GM12878 (cell line): ENCODE results near the gene MAF. TPM values are rescaled to one million over a fixed set of nuclear protein-coding genes. Genes with fewer than 3 reads are reported as not detected.

Experiments
- ATAC-seq: fragments of 200-7000 bp; cut with Tn5 transposase; 3 replicates; pipeline ENCODE4 v1.9.1; 2020; ENCODE audit warnings: mild to moderate bottlenecking, moderate library complexity
- BruUV-seq: library from RNA; stranded (reverse); fragments of 400-500 nt; replicated peaks from 2 replicates; lab custom pipeline; 2021; lab: Mats Ljungman, UMichigan
- CTCF ChIA-PET: fragments of 300-600 bp; sonication (Branson Sonifier 250); formaldehyde crosslinking; extraction: SDS; loops from one replicate; lab custom pipeline; 2021; ENCODE audit warnings: inconsistent platforms; lab: Yijun Ruan, JAX
- POLR2A ChIA-PET: fragments of 350-600 bp; formaldehyde crosslinking; extraction: SDS; loops from one replicate; lab custom pipeline; 2021; ENCODE audit warnings: inconsistent platforms; lab: Charles Lee
- RAD21 ChIA-PET: fragments of 300-600 bp; sonication (Branson Sonifier 250); formaldehyde crosslinking; loops from one replicate; lab custom pipeline; 2023; ENCODE audit warnings: antibody characterized with exemption; ENCODE audit not compliant: unreplicated experiment; lab: Charles Lee
- SMC1A ChIA-PET: fragments of 300-600 bp; sonication (Branson Sonifier 250); formaldehyde crosslinking; loops from one replicate; lab custom pipeline; 2023; ENCODE audit not compliant: unreplicated experiment, uncharacterized antibody; lab: Charles Lee
- DNase-seq: peaks from one replicate; pipeline ENCODE4 v3.0.0-alpha.2; 2011; ENCODE audit warnings: low read depth, low spot score
- FAIRE-seq: peaks from 3 replicates; lab custom pipeline; 2011; peaks lifted over from hg19 to GRCh38; lab: Jason Lieb, UNC
- H2AFZ ChIP-seq: 2 replicates; pipeline ENCODE4 v1.6.0; 2011; ENCODE audit warnings: low read depth, low read length, control low read depth; ENCODE audit not compliant: control insufficient read depth
- H3K27ac ChIP-seq: 2 replicates; pipeline ENCODE4 v1.5.1; 2011; ENCODE audit warnings: control low read depth; ENCODE audit not compliant: control insufficient read depth, insufficient read depth
- H3K27me3 ChIP-seq, 2 experiments: replicated peaks in 1 of 2; 2 replicates each; pipeline versions ENCODE4 v1.6.0 to v1.6.1; 2011; ENCODE audit warnings: low read length in 1 of 2; ENCODE audit not compliant: control insufficient read depth in 2 of 2, insufficient read depth in 2 of 2
- H3K36me3 ChIP-seq, 2 experiments: 2 replicates each; pipeline ENCODE4 v1.5.1; 2011; ENCODE audit warnings: low read length in 1 of 2; ENCODE audit not compliant: control insufficient read depth in 2 of 2, insufficient read depth in 2 of 2
- H3K4me1 ChIP-seq: 2 replicates; pipeline ENCODE4 v1.6.1; 2011; ENCODE audit warnings: mild to moderate bottlenecking, low read length, moderate library complexity, mixed read lengths; ENCODE audit not compliant: control insufficient read depth, insufficient read depth
- H3K4me2 ChIP-seq: 2 replicates; pipeline ENCODE4 v1.6.0; 2011; ENCODE audit warnings: control low read depth; ENCODE audit not compliant: control insufficient read depth, insufficient read depth
- H3K4me3 ChIP-seq: fragments of 200-600 bp; sonication (generic); 2 replicates; pipeline ENCODE4 v1.5.1; 2016
- H3K79me2 ChIP-seq: 2 replicates; pipeline ENCODE4 v1.6.0; 2011; ENCODE audit warnings: low read length; ENCODE audit not compliant: control insufficient read depth, insufficient read depth
- H3K9ac ChIP-seq: 2 replicates; pipeline ENCODE4 v1.8.0; 2011; ENCODE audit warnings: low read length, control low read depth, mixed read lengths; ENCODE audit not compliant: control insufficient read depth, insufficient read depth
- H3K9me3 ChIP-seq: replicated peaks from 3 replicates; pipeline ENCODE4 v1.5.1; 2011; ENCODE audit warnings: mild to moderate bottlenecking, low read length; ENCODE audit not compliant: control insufficient read depth, insufficient read depth
- H4K20me1 ChIP-seq: 2 replicates; pipeline ENCODE4 v1.6.0; 2011; ENCODE audit not compliant: control insufficient read depth, insufficient read depth
- BACH1 ChIP-seq: fragments of 450-650 bp; IDR thresholded peaks from 2 replicates; pipeline ENCODE4 v1.6.1; 2017; ENCODE audit warnings: mild to moderate bottlenecking, borderline replicate concordance
- BCL3 ChIP-seq: IDR thresholded peaks from 2 replicates; pipeline ENCODE4 v1.6.1; 2011; ENCODE audit warnings: borderline replicate concordance, low read depth, mild to moderate bottlenecking, moderate library complexity, low read length; ENCODE audit not compliant: insufficient read depth, poor library complexity, severe bottlenecking
- BRCA1 ChIP-seq: IDR thresholded peaks from 2 replicates; pipeline ENCODE4 v1.6.1; 2011; ENCODE audit warnings: low read depth, low read length, improper control_type of control experiment
- ELK1 ChIP-seq: IDR thresholded peaks from 2 replicates; pipeline ENCODE4 v1.6.1; 2012; ENCODE audit warnings: low read depth, low read length, improper control_type of control experiment
- EP300 ChIP-seq, 2 experiments: fragments of 150-350 bp in 1 of 2; IDR thresholded peaks; 2 replicates each; pipeline ENCODE4 v1.6.1; 2011 to 2012; ENCODE audit warnings: low read depth in 2 of 2, low read length in 2 of 2, borderline replicate concordance in 1 of 2, improper control_type of control experiment in 1 of 2, inconsistent platforms in 1 of 2; ENCODE audit not compliant: control insufficient read depth in 1 of 2
- GATAD2B ChIP-seq: fragments of 450-650 bp; conservative IDR thresholded peaks from 2 replicates; pipeline ENCODE4 v1.6.1; 2017; ENCODE audit warnings: low read depth, mild to moderate bottlenecking, moderate library complexity
- JUNB ChIP-seq: IDR thresholded peaks from 2 replicates; pipeline ENCODE4 v1.6.1; 2016; ENCODE audit warnings: antibody characterized with exemption, mild to moderate bottlenecking
- KDM1A ChIP-seq: fragments of 200-600 bp; sonication (generic); IDR thresholded peaks from 2 replicates; pipeline ENCODE4 v1.6.1; 2016; ENCODE audit warnings: borderline replicate concordance
- MTA3 ChIP-seq: IDR thresholded peaks from 2 replicates; pipeline ENCODE4 v1.6.1; 2012; ENCODE audit warnings: low read length, inconsistent platforms, borderline replicate concordance
- NR2C2 ChIP-seq: IDR thresholded peaks from 2 replicates; pipeline ENCODE4 v1.6.1; 2011; ENCODE audit warnings: borderline replicate concordance, low read depth; ENCODE audit not compliant: control insufficient read depth, insufficient read length
- RAD51 ChIP-seq: fragments of 450-650 bp; IDR thresholded peaks from 2 replicates; pipeline ENCODE4 v1.6.1; 2016; ENCODE audit warnings: moderate library complexity, mild to moderate bottlenecking, inconsistent platforms
- RCOR1 ChIP-seq: conservative IDR thresholded peaks from 2 replicates; pipeline ENCODE4 v1.6.1; 2012; ENCODE audit warnings: low read depth, low read length, improper control_type of control experiment
- RFX5 ChIP-seq: IDR thresholded peaks from 2 replicates; pipeline ENCODE4 v1.6.1; 2011; ENCODE audit warnings: low read depth, low read length, improper control_type of control experiment
- SUPT20H ChIP-seq: IDR thresholded peaks from 2 replicates; pipeline ENCODE4 v1.6.1; 2011; ENCODE audit warnings: low read depth, mild to moderate bottlenecking, low read length, moderate library complexity, borderline replicate concordance; ENCODE audit not compliant: control insufficient read depth
- WRNIP1 ChIP-seq: IDR thresholded peaks from 2 replicates; pipeline ENCODE4 v1.6.1; 2011; ENCODE audit warnings: low read depth, low read length, improper control_type of control experiment, borderline replicate concordance
- ZBTB11 ChIP-seq: fragments of 450-650 bp; formaldehyde crosslinking; IDR thresholded peaks from 2 replicates; pipeline ENCODE4 v1.5.0; 2022; ENCODE audit warnings: mild to moderate bottlenecking, missing genetic modification characterization
- ZBTB33 ChIP-seq: fragments of 450-650 bp; IDR thresholded peaks from 2 replicates; pipeline ENCODE4 v1.6.1; 2017; ENCODE audit warnings: mild to moderate bottlenecking
- ZZZ3 ChIP-seq: IDR thresholded peaks from 2 replicates; pipeline ENCODE4 v1.6.1; 2011; ENCODE audit warnings: low read depth; ENCODE audit not compliant: control insufficient read depth, insufficient read length
- WGBS: methylation state at CpG from one replicate; pipeline ENCODE4 v1.1.6; 2016; ENCODE audit warnings: low lambda C conversion rate; ENCODE audit not compliant: insufficient replicate concordance, insufficient coverage; ENCODE audit errors: missing lambda C conversion rate; 5-methylcytosine and 5-hydroxymethylcytosine counted together
- in situ Hi-C: fragments of 300-500 bp; cut with MboI; formaldehyde crosslinking; loops from 9 replicates; pipeline ENCODE4 v1.14.3; 2018; ENCODE audit warnings: mixed read lengths
- intact Hi-C: fragments of 100-400 bp; cut with micrococcal nuclease; formaldehyde crosslinking; loops from one replicate; pipeline ENCODE4 v1.14.2; 2022; ENCODE audit not compliant: unreplicated experiment
- polyA plus RNA-seq, 11 experiments: library from polyadenylated mRNA; depleted of rRNA in 4 of 11; unstranded in 6 of 11; stranded (reverse) in 5 of 11; fragments of >200 nt; fragmentation: Nextera tagmentation in 4 of 11; fragmentation: Illumina TruSeq in 1 of 11; extraction: Ambion mirVana in 4 of 11; extraction: Trizol in 1 of 11; gene quantifications; 1 replicate in 1 of 11; 2 replicates in 10 of 11; pipeline versions ENCODE4 v1.2.1 to v1.2.3, GENCODE V29; 2011 to 2016; ENCODE audit warnings: inconsistent platforms in 2 of 11, missing spikeins in 2 of 11, low read depth in 1 of 11
- total RNA-seq, 4 experiments: library from RNA; depleted of rRNA in 3 of 4; stranded (reverse); fragments of >200 nt in 3 of 4; fragmentation: Illumina TruSeq in 1 of 4; extraction: Trizol in 1 of 4; gene quantifications; 2 replicates each; pipeline versions ENCODE4 v1.2.1 to v1.2.3, GENCODE V29; 2013 to 2021

MAF gene
- total and polyA plus RNA-seq, 10 of the 15 experiments (the other 5 are each of a cell fraction or from before 2014, with no cell fraction given), result 0.03 to 0.13 TPM; not detected in 8

GRCh38 chr16:79550373-79550772 lies 50.2 kb downstream of the MAF start:
- Histone ChIP-seq H3K4me3 (no peak overlapping the region), H4K20me1 (no peaks in the 10 kb centered on the region), H3K36me3 (no peaks in the 10 kb centered on the region), H3K79me2 (no peaks in the 10 kb centered on the region), H3K27ac (no peak overlapping the region), H3K27me3 (no peaks in the 10 kb centered on the region), H3K9ac (no peak overlapping the region), H3K4me1 (no peaks in the 10 kb centered on the region), H2AFZ (no peak overlapping the region), H3K4me2 (no peak overlapping the region), H3K9me3 (no peaks in the 10 kb centered on the region)
- CTCF ChIA-PET, result no interaction called here
- ATAC-seq, result no peak
- intact Hi-C loops (no loop called here), in situ Hi-C loops (no loop called here)
- no TSS peak for BruUV-seq
- 43% methylated on average over 2 of the region's 2 CpGs for WGBS
- DNase-seq, result no peak
- SMC1A ChIA-PET, result no interaction called here
- no peak for FAIRE-seq
- POLR2A ChIA-PET, result no interaction called here
- RAD21 ChIA-PET, result no interaction called here
- TF ChIP-seq BRCA1 (no peak), BACH1 (no peak), ZBTB33 (no peak), GATAD2B (no peak), MTA3 (no peak), RAD51 (no peak), RCOR1 (no peak), ZBTB11 (no peak), SUPT20H (no peak), BCL3 (no peak), ZZZ3 (no peak), ELK1 (no peak), EP300 (IDR thresholded peaks at IDR 0.05; ENCODE audit: borderline replicate concordance in 1 of 2, control insufficient read depth in 1 of 2, low read depth in 2 of 2, low read length in 2 of 2) (no peak), KDM1A (no peak), RFX5 (no peak), JUNB (no peak), WRNIP1 (no peak), NR2C2 (no peak)
